HG03565 (cell line): ENCODE data around the gene ACP3.
"Not testable (repeated sequence)": the region's sequence is repeated elsewhere in the genome, so short reads cannot be mapped to it uniquely, and the experiment has no call there.

Source experiments
- ATAC-seq: cut with Tn5 transposase; IDR thresholded peaks from one replicate; pipeline ENCODE4 v1.9.1; 2021; ENCODE audit warnings: mild to moderate bottlenecking, moderate library complexity; ENCODE audit not compliant: unreplicated experiment

ACP3 gene

DNA sequence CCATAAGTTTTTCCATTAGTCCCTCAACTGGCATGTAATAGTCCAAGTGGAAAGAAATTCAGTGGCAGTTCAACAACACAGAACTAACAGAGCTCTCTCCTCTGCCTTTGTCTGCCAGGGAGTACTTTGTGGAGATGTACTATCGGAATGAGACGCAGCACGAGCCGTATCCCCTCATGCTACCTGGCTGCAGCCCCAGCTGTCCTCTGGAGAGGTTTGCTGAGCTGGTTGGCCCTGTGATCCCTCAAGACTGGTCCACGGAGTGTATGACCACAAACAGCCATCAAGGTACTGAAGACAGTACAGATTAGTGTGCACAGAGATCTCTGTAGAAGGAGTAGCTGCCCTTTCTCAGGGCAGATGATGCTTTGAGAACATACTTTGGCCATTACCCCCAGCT is 39.4 kb downstream of the ACP3 start:
- ATAC-seq: no peak

DNA sequence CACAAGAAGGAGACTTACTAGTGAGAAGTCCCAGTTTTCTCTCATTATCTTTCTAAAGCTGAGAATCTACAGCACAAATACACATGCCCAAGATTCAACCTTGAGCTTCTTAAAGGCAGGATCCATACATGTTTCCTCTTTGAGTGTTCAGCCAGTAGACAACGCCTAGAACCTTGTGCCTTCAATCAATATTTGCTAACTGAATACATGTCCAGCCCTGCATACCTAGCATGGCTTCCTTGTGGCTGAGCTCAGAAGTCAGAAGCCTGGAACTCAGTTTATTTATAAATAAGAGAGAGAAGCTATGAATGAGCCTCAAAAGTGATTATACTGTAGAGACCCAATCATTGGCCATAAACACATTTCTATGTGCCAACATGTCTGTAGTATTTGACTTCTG is 43.5 kb downstream of the ACP3 start:
- ATAC-seq: no peak

DNA sequence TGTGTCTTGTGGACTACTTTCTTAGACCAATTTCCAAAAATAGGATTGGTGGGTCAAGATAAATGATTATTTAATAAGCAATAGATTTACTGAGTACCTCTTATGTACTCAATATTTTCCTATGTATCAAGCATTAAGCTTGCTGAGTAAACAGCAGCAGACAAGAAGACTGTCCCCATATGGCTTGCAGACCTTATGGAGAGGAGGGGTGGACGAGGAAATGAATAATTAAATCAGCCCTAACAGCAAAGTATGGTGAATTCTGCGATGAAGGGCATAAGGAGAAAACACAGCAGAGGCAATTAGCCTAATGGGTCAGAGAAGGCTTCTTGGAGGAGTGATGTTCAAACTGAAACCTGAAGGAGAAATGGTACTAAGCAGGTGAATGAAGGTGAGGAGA is 45.1 kb downstream of the ACP3 start:
- ATAC-seq: no peak

DNA sequence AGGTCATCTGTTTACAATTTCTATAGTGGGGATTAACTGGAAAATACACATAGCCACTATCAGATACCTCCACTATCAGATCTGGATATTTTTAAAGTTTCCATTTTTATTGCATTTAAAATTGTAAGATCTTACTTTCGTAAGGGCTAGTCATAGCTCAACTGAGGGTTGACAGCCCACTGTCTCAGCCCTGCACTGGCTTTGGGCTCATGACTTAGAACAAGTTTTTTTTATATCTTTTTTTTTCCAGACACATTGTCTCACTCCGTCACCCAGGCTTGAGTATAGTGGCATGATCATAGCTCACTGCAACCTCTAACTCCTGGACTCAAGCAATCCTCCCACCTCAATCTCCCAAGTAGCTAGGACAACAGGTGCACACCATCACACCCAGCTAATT is 51.3 kb downstream of the ACP3 start:
- no peak for ATAC-seq

DNA sequence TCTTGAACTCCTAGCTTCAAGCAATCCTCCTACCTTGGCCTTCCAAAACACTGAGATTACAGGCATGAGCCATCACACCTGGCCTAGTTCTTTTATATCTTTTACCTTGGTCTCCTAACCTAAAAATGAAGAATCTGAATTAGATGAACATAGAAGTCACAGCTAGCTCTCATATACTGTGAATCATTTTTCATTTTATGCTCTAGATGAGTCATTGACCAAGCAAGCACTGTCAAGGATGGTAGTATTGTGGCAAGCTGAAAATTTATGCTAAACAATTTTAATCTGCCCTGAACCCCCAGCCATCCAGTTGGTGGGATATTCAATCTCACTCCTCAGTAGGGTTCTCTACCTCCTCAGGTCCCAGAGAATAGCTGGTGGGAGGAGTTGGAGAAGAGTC is 51.8 kb downstream of the ACP3 start:
- ATAC-seq: no peak

DNA sequence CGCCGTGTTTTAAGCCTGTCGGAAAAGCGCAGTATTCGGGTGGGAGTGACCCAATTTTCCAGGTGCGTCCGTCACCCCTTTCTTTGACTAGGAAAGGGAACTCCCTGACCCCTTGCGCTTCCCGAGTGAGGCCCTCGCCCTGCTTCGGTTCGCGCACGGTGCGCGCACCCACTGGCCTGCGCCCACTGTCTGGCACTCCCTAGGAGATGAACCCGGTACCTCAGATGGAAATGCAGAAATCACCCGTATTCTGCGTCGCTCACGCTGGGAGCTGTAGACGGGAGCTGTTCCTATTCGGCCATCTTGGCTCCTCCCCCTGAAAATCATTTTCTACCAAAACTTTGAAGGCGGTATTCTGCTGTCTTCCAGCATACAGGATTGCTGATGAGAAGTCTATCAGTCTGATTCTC is 59.7 kb downstream of the ACP3 start:
- ATAC-seq: not testable (repeated sequence)

DNA sequence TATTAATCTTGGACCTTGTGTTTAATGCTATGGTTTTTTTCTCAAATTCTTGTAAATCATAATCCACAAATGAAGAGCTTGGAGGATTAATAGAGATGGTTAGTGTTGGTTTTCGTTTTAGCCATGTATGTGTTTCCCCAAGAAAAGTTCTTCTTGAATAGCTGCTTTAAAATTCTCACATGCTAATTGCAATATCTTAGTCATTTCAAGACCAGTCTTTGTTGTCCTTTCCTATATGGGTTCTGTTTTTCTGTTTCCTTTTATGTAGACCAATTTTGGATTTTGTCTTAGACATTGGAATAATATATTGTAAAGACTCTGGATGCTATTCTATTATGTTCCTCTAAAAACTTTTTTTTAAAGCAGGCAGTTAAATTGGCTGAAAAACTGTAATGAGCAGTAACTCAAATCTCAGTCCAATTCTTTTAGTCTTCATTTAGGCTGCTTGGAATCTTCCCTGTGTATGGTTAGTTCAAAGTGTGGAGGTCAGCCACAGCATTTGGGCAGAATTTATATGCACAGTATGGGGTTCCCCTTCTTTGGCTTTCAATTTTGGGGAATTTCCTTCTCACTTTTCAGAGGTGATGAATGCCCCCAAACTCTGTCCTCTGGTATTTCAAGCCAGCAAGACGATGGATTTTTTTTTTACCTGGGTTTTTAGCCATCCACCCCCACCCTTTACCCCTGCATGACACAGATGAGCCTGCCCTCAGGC is 61.0 kb downstream of the ACP3 start:
- ATAC-seq: no peak

DNA sequence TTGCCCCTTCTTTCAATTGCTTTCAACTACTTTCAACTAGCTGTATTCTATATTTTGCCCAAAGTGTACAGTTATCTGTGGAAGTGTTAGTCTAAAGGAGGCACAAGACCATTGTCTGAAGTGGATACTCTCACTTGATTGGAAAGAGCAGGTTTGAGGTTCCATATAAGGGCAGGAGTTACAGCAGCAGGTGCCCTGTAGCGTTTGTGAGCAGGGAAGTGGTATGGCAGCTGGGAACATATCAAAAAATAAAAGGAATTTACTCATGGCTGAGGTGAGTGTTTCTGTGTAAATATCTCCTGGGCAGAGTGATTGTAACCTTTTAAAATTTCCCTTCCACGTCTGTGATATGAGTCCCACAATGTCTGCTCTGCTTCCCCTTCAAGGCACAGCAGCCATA is 61.6 kb downstream of the ACP3 start:
- no peak for ATAC-seq

DNA sequence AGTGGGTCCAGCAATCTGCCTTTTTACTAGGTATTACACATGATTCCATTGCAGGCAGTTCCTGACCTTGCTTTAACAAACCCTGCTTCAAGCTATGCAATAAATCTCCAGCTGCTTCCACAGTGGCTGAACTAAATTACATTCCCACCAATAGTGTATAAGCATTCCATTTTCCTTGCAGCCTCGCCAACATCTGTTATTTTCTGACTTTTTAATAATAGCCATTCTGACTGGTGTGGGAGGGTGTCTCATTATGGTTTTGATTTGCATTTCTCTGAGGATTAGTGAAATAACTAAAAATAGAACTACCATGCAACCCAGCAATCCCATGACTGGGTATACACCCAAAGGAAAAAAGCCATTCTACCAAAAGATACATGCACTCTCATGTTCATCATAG is 63.7 kb downstream of the ACP3 start:
- ATAC-seq: no peak

DNA sequence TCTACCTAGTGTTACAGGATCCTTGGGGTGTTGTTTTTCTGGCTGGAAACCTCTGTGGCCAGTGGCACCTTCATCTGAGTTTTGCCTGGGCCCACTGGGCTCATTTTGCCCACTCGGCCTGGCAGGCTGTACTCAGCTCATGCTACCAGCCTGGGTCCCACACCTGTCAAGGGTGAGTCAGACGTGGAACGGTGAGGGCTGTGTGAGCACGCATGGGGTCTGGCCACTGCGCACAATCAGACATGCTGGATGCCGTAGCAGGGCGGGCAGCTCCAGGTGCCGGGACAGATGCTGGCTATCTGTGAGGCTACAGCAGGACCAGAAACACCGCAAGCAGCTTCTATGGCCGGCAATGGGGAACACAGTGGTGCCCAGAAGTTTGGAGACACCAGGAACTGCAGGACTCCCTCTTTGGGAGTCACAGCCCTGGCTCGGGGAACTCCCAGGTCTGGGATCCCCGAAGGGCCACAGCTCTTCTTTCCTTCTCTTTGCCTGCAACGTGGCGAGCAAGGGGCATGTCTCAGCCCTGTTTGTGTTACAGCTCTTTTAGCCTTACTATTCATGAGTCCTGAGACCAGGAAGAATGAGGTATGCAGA is 64.2 kb downstream of the ACP3 start:
- ATAC-seq: no peak

DNA sequence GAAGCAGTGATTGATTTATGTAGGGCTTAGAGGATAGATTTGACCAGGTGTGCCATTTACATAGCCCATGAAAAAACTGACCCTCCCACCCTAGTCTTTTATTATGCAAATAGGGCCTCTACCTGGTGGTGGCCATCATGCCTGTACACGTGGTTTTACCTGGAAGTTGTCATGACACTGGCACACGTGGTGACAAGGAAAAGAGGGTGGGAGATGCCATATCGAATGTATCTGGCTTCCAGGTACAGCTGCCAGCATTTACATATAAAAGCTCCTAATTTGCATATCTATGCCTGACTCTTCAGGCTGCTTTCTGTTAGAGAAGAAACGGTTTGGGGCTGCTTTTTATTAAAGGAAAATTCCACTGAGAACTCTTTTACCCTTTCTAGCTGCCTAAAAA is 65.1 kb downstream of the ACP3 start:
- no peak for ATAC-seq

DNA sequence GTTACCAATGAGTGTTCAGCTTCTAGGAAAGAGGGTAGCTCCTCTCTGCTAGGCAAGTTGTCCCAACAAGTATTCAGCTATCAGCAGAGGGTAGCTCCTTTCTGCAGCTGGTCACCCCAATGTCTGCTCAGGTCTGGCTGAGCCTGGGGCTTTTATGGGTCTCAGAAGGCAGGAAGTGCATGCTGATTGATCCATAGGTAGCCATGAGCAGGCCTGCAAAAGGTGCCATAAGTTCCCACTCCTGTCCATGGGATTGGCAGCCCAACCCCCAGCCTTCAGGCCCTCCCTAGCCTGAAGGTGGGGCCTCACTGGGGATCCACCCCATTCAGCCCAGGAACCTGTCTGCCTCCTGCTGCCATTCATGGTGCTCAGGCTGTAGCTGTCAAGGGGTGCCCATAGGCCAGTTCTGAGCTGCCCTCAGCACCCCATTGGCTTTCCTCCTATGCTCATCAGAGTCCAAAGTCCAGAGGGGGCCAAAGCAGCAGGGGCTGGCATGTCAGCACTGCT is 65.5 kb downstream of the ACP3 start:
- ATAC-seq: no peak

DNA sequence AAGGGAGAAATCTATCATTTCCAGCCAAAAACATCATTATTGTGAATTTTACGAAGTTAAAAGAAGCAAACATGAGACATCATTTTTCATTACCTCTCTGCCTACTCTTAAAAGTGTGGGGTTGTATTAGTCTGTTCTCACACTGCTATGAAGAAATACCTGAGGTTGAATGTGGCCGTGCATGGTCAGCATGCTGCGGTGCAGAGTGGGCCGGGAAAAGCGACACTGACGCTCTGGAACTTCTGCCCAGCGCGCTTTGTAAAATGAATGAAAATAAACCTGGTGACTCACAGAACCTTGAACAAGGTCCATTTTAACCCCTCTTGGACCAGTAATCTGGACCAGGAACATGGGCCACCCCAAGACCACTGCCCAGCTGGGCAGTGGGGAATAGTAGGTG is 69.1 kb downstream of the ACP3 start:
- no peak for ATAC-seq

DNA sequence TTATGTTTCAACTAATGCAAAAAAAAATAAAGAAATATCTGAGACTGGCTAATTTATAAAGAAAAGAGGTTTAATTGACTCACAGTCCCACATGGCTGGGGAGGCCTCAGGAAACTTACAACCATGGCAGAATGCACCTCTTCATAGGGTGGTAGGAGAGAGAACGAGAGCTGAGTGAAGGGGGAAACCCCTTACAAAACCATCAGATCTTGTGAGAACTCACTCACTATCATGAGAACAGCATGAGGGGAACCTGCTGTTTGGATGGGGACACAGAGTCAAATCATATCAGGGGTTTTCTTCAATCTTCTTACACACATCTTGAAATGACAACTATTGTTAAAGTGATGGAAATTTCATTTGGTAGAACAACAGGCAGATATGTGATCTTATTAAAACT is 75.5 kb downstream of the ACP3 start:
- not testable (repeated sequence) for ATAC-seq

DNA sequence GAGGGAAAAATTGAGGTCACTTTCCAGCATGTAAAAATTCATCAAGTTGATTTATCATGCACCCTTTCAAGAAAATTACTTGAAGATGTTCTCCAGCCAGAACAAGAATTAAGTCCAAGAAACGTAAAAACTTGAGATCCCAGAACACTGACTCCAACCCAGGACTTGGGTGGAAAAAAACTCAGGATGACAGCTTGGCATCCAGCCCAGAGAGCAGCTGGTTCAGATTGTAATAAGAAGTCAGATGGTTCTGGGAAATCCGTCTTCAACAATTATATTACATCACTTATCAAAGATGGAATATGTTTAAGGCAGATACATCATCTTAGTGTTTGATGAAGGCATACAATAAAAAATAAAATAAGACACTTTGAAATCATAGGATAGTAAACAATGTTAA is 77.1 kb downstream of the ACP3 start:
- no peak for ATAC-seq

DNA sequence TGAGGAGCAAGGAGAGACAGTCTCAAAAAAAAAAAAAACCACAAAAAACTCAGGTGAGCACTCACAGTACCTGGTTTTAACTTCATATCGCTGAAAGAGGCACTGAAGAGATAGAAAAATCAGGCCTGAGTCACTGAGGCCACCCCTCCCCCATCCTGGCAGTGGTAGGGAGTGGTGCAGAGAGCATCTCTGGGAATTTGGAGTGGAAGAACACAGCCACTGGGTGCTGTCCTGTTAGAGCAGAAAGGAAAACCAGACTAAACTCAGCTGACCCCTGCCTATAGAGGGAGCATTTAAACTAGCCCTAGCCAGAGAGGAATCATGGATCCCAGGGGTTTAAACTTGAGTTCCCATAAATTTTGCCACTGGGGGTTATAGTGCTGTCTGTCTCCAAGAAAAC is 77.9 kb downstream of the ACP3 start:
- no peak for ATAC-seq

DNA sequence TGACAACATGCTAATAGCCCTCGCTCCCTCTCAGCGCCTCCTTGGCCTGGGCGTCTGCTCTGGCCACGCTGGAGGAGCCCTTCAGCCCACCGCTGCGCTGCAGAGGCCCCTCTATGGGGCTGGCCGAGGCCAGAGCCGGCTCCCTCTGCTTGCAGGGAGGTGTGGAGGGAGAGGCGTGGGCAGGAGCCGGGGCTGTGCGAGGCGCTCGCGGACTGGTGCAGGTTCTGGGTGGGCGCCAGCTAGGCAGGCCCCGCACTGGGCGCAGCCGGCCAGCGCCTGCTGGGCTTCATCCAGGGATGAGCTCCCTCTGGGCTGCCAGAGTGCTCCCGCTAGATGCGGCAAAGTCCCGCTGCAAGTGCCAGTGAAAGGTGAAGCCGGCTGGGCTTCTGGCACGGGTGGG is 79.0 kb downstream of the ACP3 start:
- ATAC-seq: no peak

DNA sequence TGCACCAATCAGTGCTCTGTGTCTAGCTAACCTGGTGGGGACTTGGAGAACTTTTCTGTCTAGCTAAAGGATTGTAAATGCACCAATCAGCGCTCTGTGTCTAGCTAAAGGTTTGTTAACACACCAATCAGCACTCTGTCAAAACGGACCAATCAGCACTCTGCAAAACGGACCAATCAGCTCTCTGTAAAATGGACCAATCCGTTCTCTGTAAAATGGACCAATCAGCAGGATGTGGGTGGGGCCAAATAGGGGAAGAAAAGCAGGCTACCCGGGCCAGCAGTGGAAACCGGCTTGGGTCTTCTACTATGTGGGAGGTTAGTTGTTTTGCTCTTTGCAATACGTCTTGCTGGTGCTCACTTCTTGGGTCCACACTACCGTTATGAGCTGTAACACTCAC is 79.6 kb downstream of the ACP3 start:
- ATAC-seq: not testable (repeated sequence)

DNA sequence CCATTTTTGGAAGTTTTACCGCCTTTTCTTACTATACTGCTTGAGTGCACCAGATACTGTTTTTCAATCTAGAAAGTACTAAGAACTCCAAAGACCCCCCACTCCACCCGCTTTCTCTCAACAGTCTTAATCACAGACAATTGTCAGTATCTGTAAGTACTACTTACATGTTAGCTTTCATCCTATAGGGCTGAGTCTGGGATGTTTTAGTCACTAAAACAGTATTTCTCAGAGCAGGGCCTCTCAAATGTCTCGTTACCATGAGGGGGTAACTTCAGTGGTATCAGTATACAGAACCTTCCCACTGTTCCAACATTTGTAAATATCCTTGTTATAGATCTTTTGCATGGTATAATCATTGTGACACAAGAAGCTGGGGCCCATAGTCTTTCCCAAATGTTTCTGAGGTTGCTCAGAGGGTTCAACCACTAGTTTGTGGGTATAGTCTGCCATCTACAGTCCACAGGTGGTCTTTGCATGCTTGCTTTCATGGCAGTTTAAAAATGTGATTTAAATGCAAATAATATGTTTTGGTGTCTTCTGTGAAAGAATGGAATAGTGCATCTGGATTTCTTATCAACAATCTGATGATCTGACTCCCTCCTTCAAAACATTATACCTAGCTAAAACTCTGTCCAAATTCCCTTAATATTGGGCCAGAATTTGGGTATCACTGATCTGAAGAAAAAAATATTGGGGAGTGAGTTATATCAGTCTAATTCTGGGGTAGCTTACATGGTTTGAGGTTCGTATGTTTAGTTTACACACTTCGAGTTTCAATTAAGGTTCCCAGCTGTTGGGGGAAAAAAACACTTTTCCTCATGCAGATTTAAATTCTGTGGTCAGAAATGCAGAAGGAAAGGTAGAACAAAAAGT is 82.1 kb downstream of the ACP3 start:
- no peak for ATAC-seq

DNA sequence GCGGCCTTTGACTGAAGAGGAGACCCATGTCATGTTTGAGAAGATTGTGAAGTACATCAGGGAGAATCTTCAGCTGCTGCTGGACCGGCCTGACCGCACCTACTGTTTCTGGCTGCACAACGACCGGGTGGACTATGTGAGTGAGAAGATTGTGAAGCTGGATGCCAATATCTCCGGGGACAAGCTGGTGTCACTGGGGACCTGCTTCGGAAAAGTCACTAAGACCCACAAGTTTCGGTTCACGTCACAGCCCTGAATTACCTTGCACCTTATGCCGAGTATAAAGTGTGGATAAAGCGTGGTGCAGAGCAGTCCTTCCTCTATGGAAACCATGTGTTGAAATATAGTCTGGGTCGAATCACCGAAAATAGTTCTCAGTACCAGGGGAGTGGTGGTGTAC is 84.0 kb downstream of the ACP3 start:
- no peak for ATAC-seq

DNA sequence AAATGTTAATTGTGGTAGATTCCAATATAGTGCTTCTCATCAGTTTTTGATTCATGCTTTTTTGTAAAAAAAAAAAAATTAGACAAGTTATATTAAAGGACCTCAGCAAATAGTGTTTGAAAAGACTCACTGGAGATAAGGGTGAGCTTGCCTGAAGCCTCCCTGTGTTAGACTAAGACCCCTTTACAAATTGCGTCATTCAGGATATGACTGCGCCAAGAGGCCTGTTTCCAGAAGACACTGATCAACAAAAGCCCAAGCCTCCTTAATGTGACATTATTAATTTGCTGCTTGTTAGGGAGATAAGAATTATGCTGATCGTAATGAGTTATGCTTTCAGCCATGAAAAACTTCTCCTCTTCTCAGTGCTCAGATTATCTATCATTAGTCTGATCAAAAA is 87.1 kb downstream of the ACP3 start:
- ATAC-seq: no peak

DNA sequence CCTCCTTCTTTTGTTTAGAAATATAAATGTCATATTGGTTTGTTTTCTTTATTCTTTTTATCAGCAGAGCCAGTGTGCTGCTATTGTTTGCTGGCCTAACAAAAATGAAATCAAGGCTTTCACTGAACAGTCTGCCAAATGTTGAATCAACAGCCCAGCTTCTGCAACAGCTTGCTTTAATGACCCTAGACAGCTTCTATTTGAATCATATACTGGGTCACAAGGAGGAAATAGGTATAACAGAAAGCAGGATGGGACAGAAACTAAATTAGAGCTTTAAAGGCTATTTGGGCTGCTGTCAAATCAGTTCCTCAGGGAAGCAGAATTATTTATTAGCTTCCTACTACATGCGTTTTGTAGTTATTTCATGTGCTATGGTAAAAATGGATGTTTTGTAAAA is 88.0 kb downstream of the ACP3 start:
- no peak for ATAC-seq
